ENCODE data around the gene COMMD4. TPM values are rescaled to one million over a fixed set of nuclear protein-coding genes. Genes with fewer than 3 reads are reported as not detected.

COMMD4 gene
- total and polyA plus RNA-seq, 10 of the 15 experiments (the other 5 are each of a cell fraction or from before 2014, with no cell fraction given), result 14.5 to 118 (median 75.3) TPM

DNA sequence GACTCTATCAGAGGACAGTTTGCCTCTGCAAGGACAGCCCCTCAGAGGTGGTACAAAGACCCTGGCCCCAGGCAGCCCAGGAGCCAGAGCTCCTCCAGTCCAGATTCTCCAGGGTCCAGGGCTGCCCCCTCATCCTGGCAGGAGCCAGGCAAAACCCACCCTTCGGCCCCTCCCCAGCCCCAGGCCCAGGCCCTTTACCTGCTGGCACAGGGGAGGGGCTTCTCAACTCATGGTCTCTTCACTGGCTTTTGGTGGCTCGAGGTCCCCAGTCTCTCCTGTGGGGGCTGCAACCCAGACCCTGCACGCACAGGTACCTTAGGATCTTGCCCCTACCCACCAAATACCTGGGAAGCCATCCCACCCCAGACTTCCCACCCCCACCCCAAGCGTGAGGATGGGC lies 19.5 kb downstream of the COMMD4 start:
- H3K79me2 ChIP-seq (ENCODE audit: control insufficient read depth, insufficient read depth, low read length), result no peaks in the 10 kb centered on the region
- FAIRE-seq (no peak), DNase-seq (ENCODE audit: low read depth, low spot score) (no peak), ATAC-seq (no peak)
- no peaks in the 10 kb centered on the region; a peak in 2 of 4 replicates for H3K36me3 ChIP-seq (ENCODE audit: control insufficient read depth in 2 of 2, insufficient read depth in 2 of 2, low read length in 1 of 2)
- no peaks in the 10 kb centered on the region; the same call in 2 of the 3 replicates for H3K9me3 ChIP-seq (replicated peaks; ENCODE audit: control insufficient read depth, insufficient read depth, low read length)
- ChIA-PET POLR2A (no interaction called here), CTCF (interaction anchor here (2.2 kb wide), 1 partner anchor 13 kb away, joined by 12 read pairs; the partner anchor contains the start of gene MAN2C1), RAD21 (ENCODE audit: unreplicated experiment) (no interaction called here), SMC1A (ENCODE audit: uncharacterized antibody, unreplicated experiment) (no interaction called here)
- H2AFZ ChIP-seq (ENCODE audit: control insufficient read depth, low read depth, low read length), result no peak overlapping the region
- intact Hi-C loops (cut with micrococcal nuclease; ENCODE audit: unreplicated experiment) (no loop called here), in situ Hi-C loops (cut with MboI) (no loop called here)
- H3K4me3 ChIP-seq, result no peak overlapping the region
- no peaks in the 10 kb centered on the region for H3K4me1 ChIP-seq (ENCODE audit: control insufficient read depth, insufficient read depth, low read length)
- TF ChIP-seq RELA (IDR thresholded peaks at IDR 0.05; ENCODE audit: borderline replicate concordance, partially characterized antibody), result no peak
- TF ChIP-seq SP1 (IDR thresholded peaks at IDR 0.05; ENCODE audit: low read depth, low read length), result no peak
- no peak for TF ChIP-seq TBL1XR1 (IDR thresholded peaks at IDR 0.05; ENCODE audit: low read depth, low read length)
- no peak for TF ChIP-seq ZNF207 (IDR thresholded peaks at IDR 0.05; ENCODE audit: borderline replicate concordance)
- TF ChIP-seq KDM1A (IDR thresholded peaks at IDR 0.05; ENCODE audit: borderline replicate concordance), result no peak
- TF ChIP-seq MXI1 (IDR thresholded peaks at IDR 0.05; ENCODE audit: low read depth, low read length), result no peak
- TF ChIP-seq PAX8 (IDR thresholded peaks at IDR 0.05), result no peak
- TF ChIP-seq POU2F2 (IDR thresholded peaks at IDR 0.05; ENCODE audit: borderline replicate concordance, low read depth, low read length), result no peak
- TF ChIP-seq, protein P1, sequence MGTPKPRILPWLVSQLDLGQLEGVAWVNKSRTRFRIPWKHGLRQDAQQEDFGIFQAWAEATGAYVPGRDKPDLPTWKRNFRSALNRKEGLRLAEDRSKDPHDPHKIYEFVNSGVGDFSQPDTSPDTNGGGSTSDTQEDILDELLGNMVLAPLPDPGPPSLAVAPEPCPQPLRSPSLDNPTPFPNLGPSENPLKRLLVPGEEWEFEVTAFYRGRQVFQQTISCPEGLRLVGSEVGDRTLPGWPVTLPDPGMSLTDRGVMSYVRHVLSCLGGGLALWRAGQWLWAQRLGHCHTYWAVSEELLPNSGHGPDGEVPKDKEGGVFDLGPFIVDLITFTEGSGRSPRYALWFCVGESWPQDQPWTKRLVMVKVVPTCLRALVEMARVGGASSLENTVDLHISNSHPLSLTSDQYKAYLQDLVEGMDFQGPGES (IDR thresholded peaks at IDR 0.05), result no peak
- no peak overlapping the region for H3K4me2 ChIP-seq (ENCODE audit: control insufficient read depth, insufficient read depth)
- no peaks in the 10 kb centered on the region for H4K20me1 ChIP-seq (ENCODE audit: control insufficient read depth, insufficient read depth)
- no peaks in the 10 kb centered on the region for H3K27me3 ChIP-seq (replicated peaks in 1 of 2; ENCODE audit: control insufficient read depth in 2 of 2, insufficient read depth in 2 of 2, low read length in 1 of 2)
- 84% methylated on average over 4 of the region's 4 CpGs for WGBS (ENCODE audit: insufficient coverage, insufficient replicate concordance, low lambda C conversion rate, missing lambda C conversion rate)
- no peak overlapping the region for H3K27ac ChIP-seq (ENCODE audit: control insufficient read depth, insufficient read depth)
- BruUV-seq (replicated peaks), result no TSS peak
- H3K9ac ChIP-seq (ENCODE audit: control insufficient read depth, insufficient read depth, low read length), result no peak overlapping the region

All from GM12878 (cell line).